ENCODE results near the gene SMCO2.

The SMCO2 gene

DNA sequence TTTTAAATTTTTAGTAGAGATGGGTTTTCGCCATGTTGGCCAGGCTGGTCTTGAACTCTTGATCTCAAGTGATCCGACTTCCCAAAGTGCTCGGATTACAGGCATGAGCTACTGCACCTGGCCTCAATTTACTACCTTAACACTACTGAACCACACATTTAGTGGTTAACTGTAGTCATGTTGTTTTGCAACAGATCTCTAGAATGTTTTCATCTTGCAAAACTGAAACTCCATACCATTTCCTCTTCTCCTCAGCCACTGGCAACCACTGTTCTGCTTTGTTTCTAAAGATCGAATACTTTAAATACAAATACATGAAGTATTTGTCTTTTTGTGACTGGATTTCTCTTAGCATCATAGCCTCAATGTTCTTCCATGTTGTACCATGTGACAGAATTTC is 15.4 kb upstream of the SMCO2 start:
- no peaks in the 10 kb centered on the region for H3K4me1 ChIP-seq (ENCODE audit: control insufficient read depth, insufficient read depth, low read length)
- no peaks in the 10 kb centered on the region for H3K27me3 ChIP-seq (ENCODE audit: control insufficient read depth, insufficient read depth, low read length)
- no peaks in the 10 kb centered on the region for H3K36me3 ChIP-seq (ENCODE audit: control insufficient read depth, insufficient read depth, low read length)
- no peaks in the 10 kb centered on the region for H3K9me3 ChIP-seq (ENCODE audit: control insufficient read depth, low read length)
- no peak overlapping the region for H3K9ac ChIP-seq (ENCODE audit: low read length)
- H3K4me3 ChIP-seq (ENCODE audit: low read length): no peak overlapping the region

DNA sequence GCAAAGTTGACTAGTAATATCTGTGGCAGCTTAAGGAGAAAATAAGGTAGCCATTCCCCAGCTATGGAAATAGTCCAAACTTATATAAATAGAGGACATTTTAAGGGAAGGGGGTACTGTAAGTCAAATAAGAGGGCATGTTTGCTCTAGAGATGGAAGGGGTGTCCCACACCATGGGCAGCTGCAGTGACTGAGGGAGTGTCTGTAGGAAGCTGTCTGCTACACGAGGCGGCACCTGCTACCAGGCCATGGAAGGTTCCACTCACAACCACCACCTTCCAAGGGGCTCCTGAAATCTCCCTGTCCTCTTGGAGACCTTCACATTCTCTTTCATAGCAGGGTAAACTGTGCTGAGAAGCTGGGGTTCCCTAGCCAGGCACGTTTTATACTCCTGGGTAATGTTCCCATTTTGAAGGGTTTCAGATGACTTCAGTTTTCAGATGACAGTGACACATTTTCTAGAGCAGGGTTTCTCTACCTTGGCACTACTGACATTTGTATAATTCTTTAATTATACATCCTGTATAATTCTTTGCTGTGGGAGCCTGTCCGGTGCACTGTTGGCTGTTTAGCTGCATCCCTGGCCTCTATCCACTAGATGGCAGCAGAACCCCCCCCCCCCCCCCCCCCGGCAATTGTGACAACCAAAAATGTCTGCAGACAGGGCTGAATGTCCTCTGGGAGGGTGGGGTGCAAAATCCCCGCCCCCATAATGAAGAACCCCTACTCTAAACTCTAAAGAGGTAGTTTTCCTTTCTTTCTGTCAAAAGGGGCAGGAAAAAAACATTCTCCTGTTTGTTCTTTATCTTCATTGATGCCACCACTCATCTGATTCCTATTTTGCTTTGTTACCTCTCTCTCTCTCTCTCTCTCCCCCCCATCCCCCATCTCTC is 11.6 kb upstream of the SMCO2 start:
- Histone ChIP-seq H3K9me3 (ENCODE audit: control insufficient read depth, low read length) (no peaks in the 10 kb centered on the region), H3K4me3 (ENCODE audit: low read length) (no peak overlapping the region), H3K36me3 (ENCODE audit: control insufficient read depth, insufficient read depth, low read length) (no peaks in the 10 kb centered on the region), H3K4me1 (ENCODE audit: control insufficient read depth, insufficient read depth, low read length) (no peaks in the 10 kb centered on the region), H3K9ac (ENCODE audit: low read length) (no peak overlapping the region), H3K27me3 (ENCODE audit: control insufficient read depth, insufficient read depth, low read length) (no peaks in the 10 kb centered on the region)

DNA sequence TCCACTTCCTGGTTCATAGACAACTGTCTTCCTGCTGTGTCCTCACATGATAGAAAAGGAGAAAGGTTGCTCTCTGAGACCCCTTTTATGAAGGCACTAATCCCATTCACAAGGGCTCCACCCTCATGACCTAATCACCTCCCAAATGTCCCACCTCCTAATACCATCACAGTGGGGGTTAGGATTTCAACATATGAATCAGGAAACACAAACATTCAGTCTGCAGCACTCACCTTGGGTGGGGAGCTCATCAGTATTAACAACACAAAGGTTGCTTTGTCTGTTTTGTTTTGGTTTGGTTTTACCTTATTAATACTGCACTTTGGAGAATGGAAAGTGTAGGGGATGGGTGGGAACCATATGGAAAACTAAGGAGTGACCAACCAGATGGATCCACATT is 10.5 kb upstream of the SMCO2 start:
- H3K27me3 ChIP-seq (ENCODE audit: control insufficient read depth, insufficient read depth, low read length): no peaks in the 10 kb centered on the region
- H3K9me3 ChIP-seq (ENCODE audit: control insufficient read depth, low read length): no peaks in the 10 kb centered on the region
- H3K9ac ChIP-seq (ENCODE audit: low read length): no peak overlapping the region
- H3K36me3 ChIP-seq (ENCODE audit: control insufficient read depth, insufficient read depth, low read length): no peaks in the 10 kb centered on the region
- H3K4me1 ChIP-seq (ENCODE audit: control insufficient read depth, insufficient read depth, low read length): no peaks in the 10 kb centered on the region
- H3K4me3 ChIP-seq (ENCODE audit: low read length): no peak overlapping the region

DNA sequence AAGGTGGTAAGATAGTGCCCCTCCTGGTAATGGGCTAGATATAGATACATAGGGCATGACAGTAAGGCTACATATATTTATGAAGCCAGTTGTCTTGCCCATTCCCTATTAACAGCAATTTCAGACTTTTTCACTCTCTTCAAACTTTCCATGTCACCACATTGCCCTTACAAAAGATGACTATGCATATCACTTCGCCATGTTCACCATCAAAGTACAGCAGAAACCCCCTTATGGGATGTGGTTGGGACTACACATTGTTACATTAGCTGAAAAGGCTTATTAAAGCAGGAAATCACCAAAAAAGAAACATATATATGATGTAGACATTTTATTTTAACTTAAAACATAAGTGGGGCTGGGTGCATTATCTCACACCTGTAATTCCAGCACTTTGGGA is 9.8 kb upstream of the SMCO2 start:
- Histone ChIP-seq H3K9ac (ENCODE audit: low read length) (no peak overlapping the region), H3K4me3 (ENCODE audit: low read length) (no peak overlapping the region), H3K4me1 (ENCODE audit: control insufficient read depth, insufficient read depth, low read length) (no peaks in the 10 kb centered on the region), H3K9me3 (ENCODE audit: control insufficient read depth, low read length) (no peaks in the 10 kb centered on the region), H3K36me3 (ENCODE audit: control insufficient read depth, insufficient read depth, low read length) (no peaks in the 10 kb centered on the region), H3K27me3 (ENCODE audit: control insufficient read depth, insufficient read depth, low read length) (no peaks in the 10 kb centered on the region)

DNA sequence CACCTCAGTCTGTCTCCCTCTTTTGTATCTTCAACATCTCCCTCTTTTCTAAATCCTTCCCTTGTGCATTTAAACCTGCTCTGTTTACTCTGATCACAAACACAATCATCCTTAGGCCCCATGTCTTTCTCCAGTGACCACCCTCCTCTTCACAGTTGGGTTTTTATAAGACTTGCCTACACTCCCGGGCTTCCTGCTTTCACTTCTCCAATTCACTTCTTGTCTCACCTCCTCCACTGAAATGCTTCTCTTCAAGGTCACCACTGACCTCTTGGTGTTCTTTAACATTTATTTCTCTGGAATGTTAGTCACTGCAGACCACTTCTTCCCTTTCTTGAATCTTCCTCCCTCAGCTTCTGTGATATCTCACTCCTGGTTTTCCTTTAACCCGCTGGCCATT is 8.7 kb upstream of the SMCO2 start:
- H3K4me3 ChIP-seq (ENCODE audit: low read length): no peak overlapping the region
- no peaks in the 10 kb centered on the region for H3K9me3 ChIP-seq (ENCODE audit: control insufficient read depth, low read length)
- H3K4me1 ChIP-seq (ENCODE audit: control insufficient read depth, insufficient read depth, low read length): no peaks in the 10 kb centered on the region
- no peaks in the 10 kb centered on the region for H3K36me3 ChIP-seq (ENCODE audit: control insufficient read depth, insufficient read depth, low read length)
- no peaks in the 10 kb centered on the region for H3K27me3 ChIP-seq (ENCODE audit: control insufficient read depth, insufficient read depth, low read length)
- no peak overlapping the region for H3K9ac ChIP-seq (ENCODE audit: low read length)

DNA sequence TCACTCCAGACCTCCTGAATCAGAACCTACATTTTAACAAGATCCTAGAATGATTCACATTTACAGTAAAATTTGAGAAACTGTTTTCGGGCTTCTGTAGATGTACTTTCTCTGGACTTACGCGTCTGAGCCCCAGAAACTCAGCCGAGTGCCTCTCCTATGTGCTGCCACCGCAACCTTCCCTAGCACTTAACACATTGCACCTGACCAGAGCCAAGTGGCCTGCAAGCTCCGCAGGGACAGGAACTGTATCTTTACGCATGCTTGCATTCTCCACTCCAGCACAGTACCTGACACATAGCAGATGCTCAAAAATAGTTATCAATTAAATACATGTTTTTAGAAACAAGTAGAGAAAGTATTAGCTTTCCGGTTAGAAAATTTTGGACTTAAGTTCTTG is 1.2 kb downstream of the SMCO2 start:
- no peaks in the 10 kb centered on the region for H3K9me3 ChIP-seq (ENCODE audit: control insufficient read depth, low read length)
- H3K9ac ChIP-seq (ENCODE audit: low read length): no peak overlapping the region
- H3K4me3 ChIP-seq (ENCODE audit: low read length): no peak overlapping the region
- peaks cover 6% of the 10 kb centered on the region for H3K4me1 ChIP-seq (ENCODE audit: control insufficient read depth, insufficient read depth, low read length)
- no peaks in the 10 kb centered on the region for H3K27me3 ChIP-seq (ENCODE audit: control insufficient read depth, insufficient read depth, low read length)
- H3K36me3 ChIP-seq (ENCODE audit: control insufficient read depth, insufficient read depth, low read length): no peaks in the 10 kb centered on the region

DNA sequence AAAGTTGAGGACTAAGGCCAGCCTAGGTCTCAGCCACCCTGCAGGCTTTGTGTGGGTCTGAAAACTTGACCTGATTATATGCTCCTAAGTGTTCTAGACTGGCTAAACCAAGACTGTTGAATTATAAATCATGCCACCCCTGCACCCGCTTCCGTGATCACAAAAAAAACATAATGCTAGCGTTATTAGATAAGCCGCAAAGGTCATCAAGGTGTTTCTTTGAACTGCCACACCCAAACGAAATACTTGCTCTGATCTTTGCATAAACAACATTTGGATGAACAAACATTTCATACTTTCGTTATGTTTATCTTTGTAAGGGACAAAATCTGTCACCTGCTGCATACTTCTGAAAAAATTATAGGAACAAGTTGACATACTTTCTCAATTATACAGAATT is 2.5 kb downstream of the SMCO2 start:
- peaks cover 6% of the 10 kb centered on the region for H3K4me1 ChIP-seq (ENCODE audit: control insufficient read depth, insufficient read depth, low read length)
- no peaks in the 10 kb centered on the region for H3K27me3 ChIP-seq (ENCODE audit: control insufficient read depth, insufficient read depth, low read length)
- no peaks in the 10 kb centered on the region for H3K36me3 ChIP-seq (ENCODE audit: control insufficient read depth, insufficient read depth, low read length)
- no peaks in the 10 kb centered on the region for H3K9me3 ChIP-seq (ENCODE audit: control insufficient read depth, low read length)
- no peak overlapping the region for H3K4me3 ChIP-seq (ENCODE audit: low read length)
- H3K9ac ChIP-seq (ENCODE audit: low read length): no peak overlapping the region

DNA sequence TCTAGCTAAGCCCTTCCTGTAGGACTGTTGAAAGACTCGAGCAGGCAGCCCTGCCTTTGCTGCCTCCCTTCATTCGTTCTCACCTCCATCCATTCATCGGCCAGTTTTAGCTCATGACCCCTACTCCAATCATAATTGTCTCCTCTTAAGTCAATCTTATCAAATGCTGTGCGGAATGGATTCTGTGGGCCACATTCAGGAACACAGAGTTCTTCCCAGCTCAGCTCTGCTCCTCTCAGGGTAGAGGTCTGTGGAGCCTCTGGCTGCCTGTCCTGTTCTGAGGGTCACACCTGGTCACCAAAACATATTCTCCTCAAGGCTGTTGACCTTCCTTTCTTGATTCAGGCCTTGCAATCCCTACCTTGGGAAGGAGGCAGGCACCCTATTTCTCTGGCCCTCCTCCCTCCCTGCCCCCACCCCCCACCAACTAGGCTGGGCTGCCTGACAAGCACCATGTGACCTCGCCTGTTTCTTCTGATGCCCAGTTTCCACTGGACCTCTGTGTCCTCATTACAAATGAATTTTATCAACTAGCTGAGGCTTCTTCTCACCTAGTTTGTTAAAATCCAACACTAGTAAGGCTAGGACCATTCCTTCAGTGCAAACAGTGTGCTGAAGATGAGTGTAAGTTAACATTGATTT is 3.5 kb downstream of the SMCO2 start:
- H3K36me3 ChIP-seq (ENCODE audit: control insufficient read depth, insufficient read depth, low read length): no peaks in the 10 kb centered on the region
- no peaks in the 10 kb centered on the region for H3K27me3 ChIP-seq (ENCODE audit: control insufficient read depth, insufficient read depth, low read length)
- no peak overlapping the region for H3K9ac ChIP-seq (ENCODE audit: low read length)
- H3K4me3 ChIP-seq (ENCODE audit: low read length): no peak overlapping the region
- H3K9me3 ChIP-seq (ENCODE audit: control insufficient read depth, low read length): no peaks in the 10 kb centered on the region
- peaks cover 6% of the 10 kb centered on the region for H3K4me1 ChIP-seq (ENCODE audit: control insufficient read depth, insufficient read depth, low read length)

DNA sequence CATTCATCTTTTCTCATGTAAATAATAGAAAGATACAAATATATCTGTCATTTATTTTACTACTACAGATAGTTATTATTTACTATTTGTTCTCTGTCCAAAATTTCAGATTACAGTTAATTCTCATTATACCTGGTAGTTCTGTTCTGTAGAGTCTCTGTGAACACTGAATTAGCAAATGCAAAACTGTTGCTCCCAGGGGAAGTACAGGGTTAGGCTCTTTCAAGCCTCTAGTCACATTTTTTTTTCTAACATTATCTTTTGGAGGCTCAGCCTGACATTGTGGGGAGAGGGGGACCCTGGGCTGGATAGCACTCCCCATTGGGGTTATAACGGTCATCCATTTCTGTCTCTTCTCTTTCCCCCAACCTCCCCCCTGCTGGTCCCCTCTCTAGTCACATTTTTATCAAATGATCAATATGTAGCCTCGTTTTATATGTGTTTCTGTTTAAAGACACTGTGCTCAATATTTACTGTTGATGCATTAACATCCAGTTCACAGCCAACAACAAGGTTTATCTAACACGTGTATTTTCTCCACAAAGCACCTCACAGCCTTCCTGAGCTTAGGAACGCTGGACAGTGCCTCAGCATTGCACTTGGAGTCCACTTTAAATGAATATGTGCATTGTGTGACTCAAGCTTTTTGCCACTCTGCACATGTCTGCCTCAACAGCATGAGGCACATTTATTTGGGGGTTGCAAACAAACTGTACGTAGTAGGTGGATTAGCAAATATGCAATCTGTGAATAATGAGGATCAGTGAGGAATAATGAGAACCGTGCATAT is 4.7 kb downstream of the SMCO2 start:
- H3K9ac ChIP-seq (ENCODE audit: low read length): no peak overlapping the region
- H3K4me1 ChIP-seq (ENCODE audit: control insufficient read depth, insufficient read depth, low read length): peaks cover 6% of the 10 kb centered on the region
- no peak overlapping the region for H3K4me3 ChIP-seq (ENCODE audit: low read length)
- H3K36me3 ChIP-seq (ENCODE audit: control insufficient read depth, insufficient read depth, low read length): no peaks in the 10 kb centered on the region
- no peaks in the 10 kb centered on the region for H3K9me3 ChIP-seq (ENCODE audit: control insufficient read depth, low read length)
- no peaks in the 10 kb centered on the region for H3K27me3 ChIP-seq (ENCODE audit: control insufficient read depth, insufficient read depth, low read length)

DNA sequence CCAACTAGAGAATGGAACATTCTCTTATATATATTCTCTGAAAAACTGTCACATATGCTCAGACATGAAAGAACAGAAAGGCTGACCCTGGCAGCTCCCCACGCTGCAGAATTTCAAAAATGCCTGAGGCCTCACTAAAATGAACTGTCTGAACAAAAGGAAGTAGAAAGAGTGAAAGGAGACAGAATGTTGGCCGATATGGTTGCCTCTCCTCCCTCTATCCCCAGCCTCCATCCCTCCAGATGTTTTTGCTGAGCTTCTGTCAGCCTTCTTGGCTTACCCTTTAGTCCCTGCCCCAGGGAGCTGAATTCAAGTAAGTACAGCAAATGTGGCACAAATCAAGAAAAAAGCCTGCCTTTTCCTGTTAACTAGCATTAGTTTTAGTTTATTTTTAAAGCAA is 6.9 kb downstream of the SMCO2 start:
- Histone ChIP-seq H3K27me3 (ENCODE audit: control insufficient read depth, insufficient read depth, low read length) (no peaks in the 10 kb centered on the region), H3K4me1 (ENCODE audit: control insufficient read depth, insufficient read depth, low read length) (peaks cover 6% of the 10 kb centered on the region), H3K9ac (ENCODE audit: low read length) (no peak overlapping the region), H3K9me3 (ENCODE audit: control insufficient read depth, low read length) (no peaks in the 10 kb centered on the region), H3K4me3 (ENCODE audit: low read length) (no peak overlapping the region), H3K36me3 (ENCODE audit: control insufficient read depth, insufficient read depth, low read length) (no peaks in the 10 kb centered on the region)

DNA sequence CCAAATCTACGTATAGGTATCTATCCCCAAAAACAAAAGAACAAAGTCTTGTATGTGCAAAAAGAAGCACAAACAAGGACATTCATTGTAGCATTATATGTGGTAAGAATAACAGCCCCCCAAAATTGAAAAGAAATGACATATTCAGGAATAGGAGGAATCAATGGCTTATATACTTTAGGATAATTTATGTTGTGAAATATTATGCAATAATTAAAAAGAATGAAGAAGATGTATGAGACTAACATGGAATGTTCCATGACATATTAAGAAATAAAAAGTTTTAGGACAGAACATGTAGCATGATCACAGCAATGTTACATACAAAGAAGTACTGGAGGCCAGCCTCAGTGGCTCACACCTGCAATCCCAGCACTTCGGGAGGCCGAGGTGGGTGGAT is 9.1 kb downstream of the SMCO2 start:
- Histone ChIP-seq H3K9me3 (ENCODE audit: control insufficient read depth, low read length) (no peaks in the 10 kb centered on the region), H3K27me3 (ENCODE audit: control insufficient read depth, insufficient read depth, low read length) (no peaks in the 10 kb centered on the region), H3K9ac (ENCODE audit: low read length) (no peak overlapping the region)

DNA sequence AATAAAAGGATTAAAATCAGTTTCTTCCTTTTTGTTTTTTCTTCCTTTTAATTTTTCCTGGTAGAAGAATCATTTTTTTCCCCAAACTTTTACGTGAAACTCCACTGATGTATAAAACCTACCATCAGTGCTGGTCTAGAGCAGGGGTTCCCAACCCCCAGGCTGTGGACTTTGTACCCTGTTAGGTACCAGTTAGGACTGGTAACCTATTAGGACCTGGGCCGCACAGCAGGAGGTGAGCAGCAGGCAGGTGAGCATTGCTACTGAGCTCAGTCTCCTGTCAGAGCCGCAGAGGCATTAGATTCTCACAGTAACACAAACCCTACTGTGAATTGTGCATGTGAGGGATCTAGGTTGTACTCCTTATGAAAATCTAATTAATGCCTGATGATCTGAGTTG is 10.1 kb downstream of the SMCO2 start:
- H3K4me3 ChIP-seq (ENCODE audit: low read length): no peak overlapping the region
- peaks cover 4% of the 10 kb centered on the region for H3K4me1 ChIP-seq (ENCODE audit: control insufficient read depth, insufficient read depth, low read length)
- H3K36me3 ChIP-seq (ENCODE audit: control insufficient read depth, insufficient read depth, low read length): no peaks in the 10 kb centered on the region

More for the DNA sequence above, 9.1 kb downstream of the SMCO2 start:
- no peaks in the 10 kb centered on the region for H3K36me3 ChIP-seq (ENCODE audit: control insufficient read depth, insufficient read depth, low read length)
- no peak overlapping the region for H3K4me3 ChIP-seq (ENCODE audit: low read length)
- peaks cover 1% of the 10 kb centered on the region for H3K4me1 ChIP-seq (ENCODE audit: control insufficient read depth, insufficient read depth, low read length)

More for the DNA sequence above, 10.1 kb downstream of the SMCO2 start:
- no peaks in the 10 kb centered on the region for H3K9me3 ChIP-seq (ENCODE audit: control insufficient read depth, low read length)
- no peaks in the 10 kb centered on the region for H3K27me3 ChIP-seq (ENCODE audit: control insufficient read depth, insufficient read depth, low read length)
- no peak overlapping the region for H3K9ac ChIP-seq (ENCODE audit: low read length)

Data from mucosa of stomach (tissue), 1 donor.